H1 (cell line): ENCODE data around the gene EPHA1. TPM values are rescaled to one million over a fixed set of nuclear protein-coding genes. Genes with fewer than 3 reads are reported as not detected.
A peak's percentile ranks its signal among the peaks of the same experiment; 100 is the strongest.

ENCODE experiments used
- CTCF ChIA-PET: fragments of 300-600 bp; sonication (Branson Sonifier 250); formaldehyde crosslinking; loops from one replicate; lab custom pipeline; 2021; ENCODE audit not compliant: partially characterized antibody; lab: Charles Lee
- POLR2A ChIA-PET: fragments of 300-600 bp; sonication (Branson Sonifier 250); formaldehyde crosslinking; loops from one replicate; lab custom pipeline; 2021; ENCODE audit warnings: inconsistent platforms; ENCODE audit not compliant: partially characterized antibody; lab: Charles Lee
- DNase-seq, 2 experiments: peaks; one replicate each; pipeline versions ENCODE4 v3.0.0 to v3.0.0-alpha.2; 2010 to 2022; ENCODE audit warnings: low spot score in 2 of 2, low read depth in 1 of 2, mixed read lengths in 1 of 2
- FAIRE-seq: peaks from 2 replicates; lab custom pipeline; 2011; peaks lifted over from hg19 to GRCh38; lab: Jason Lieb, UNC
- H2AFZ ChIP-seq: 2 replicates; pipeline ENCODE4 v1.8.1; 2012; ENCODE audit warnings: low read length, inconsistent platforms
- H2AK5ac ChIP-seq: 2 replicates; pipeline ENCODE4 v1.6.1; 2013; ENCODE audit warnings: low read depth, low read length
- H2BK120ac ChIP-seq: replicated peaks from 2 replicates; pipeline ENCODE3; 2013; ENCODE audit warnings: low read depth, low read length, inconsistent platforms
- H2BK12ac ChIP-seq: 2 replicates; pipeline ENCODE4 v1.6.1; 2013; ENCODE audit warnings: low read depth, low read length
- H2BK15ac ChIP-seq: 2 replicates; pipeline ENCODE4 v1.6.1; 2013; ENCODE audit warnings: low read length
- H2BK20ac ChIP-seq: 2 replicates; pipeline ENCODE4 v1.6.1; 2013; ENCODE audit warnings: low read length
- H2BK5ac ChIP-seq: 2 replicates; pipeline ENCODE4 v1.6.1; 2013; ENCODE audit warnings: low read depth, low read length
- H3K14ac ChIP-seq: 2 replicates; pipeline ENCODE4 v1.6.1; 2013; ENCODE audit warnings: inconsistent platforms; ENCODE audit not compliant: insufficient read length
- H3K18ac ChIP-seq: 2 replicates; pipeline ENCODE4 v1.6.1; 2013; ENCODE audit warnings: low read length; ENCODE audit errors: extremely low read depth
- H3K23ac ChIP-seq: 2 replicates; pipeline ENCODE4 v1.6.1; 2013; ENCODE audit warnings: inconsistent platforms; ENCODE audit not compliant: insufficient read length
- H3K23me2 ChIP-seq: 2 replicates; pipeline ENCODE4 v1.6.1; 2013; ENCODE audit warnings: low read depth, low read length
- H3K27ac ChIP-seq: 2 replicates; pipeline ENCODE4 v1.6.1; 2011; ENCODE audit warnings: low read depth, low read length, inconsistent platforms
- H3K27me3 ChIP-seq, 4 experiments: replicated peaks in 1 of 4; 1 replicate in 1 of 4; 2 replicates in 3 of 4; pipeline versions ENCODE4 v1.6.1 to v1.8.1; 2011 to 2013; ENCODE audit warnings: low read length in 3 of 4, mild to moderate bottlenecking in 3 of 4, inconsistent platforms in 2 of 4, mixed read lengths in 2 of 4, moderate library complexity in 1 of 4; ENCODE audit not compliant: control insufficient read depth in 3 of 4, insufficient read depth in 3 of 4; ENCODE audit errors: extremely low read depth in 1 of 4
- H3K36me3 ChIP-seq, 4 experiments: 2 replicates each; pipeline versions ENCODE4 v1.6.1 to v1.8.1; 2011 to 2013; ENCODE audit warnings: mild to moderate bottlenecking in 4 of 4, low read length in 3 of 4, moderate library complexity in 2 of 4, control low read depth in 1 of 4, inconsistent platforms in 1 of 4; ENCODE audit not compliant: insufficient read depth in 4 of 4, control insufficient read depth in 2 of 4
- H3K4ac ChIP-seq: replicated peaks from 2 replicates; pipeline ENCODE3; 2013; ENCODE audit warnings: low read length, low read depth, mixed read lengths, inconsistent platforms; ENCODE audit not compliant: insufficient read length
- H3K4me1 ChIP-seq, 4 experiments: replicated peaks in 1 of 4; 1 replicate in 1 of 4; 2 replicates in 3 of 4; pipeline versions ENCODE4 v1.6.1 to v1.8.1; 2011 to 2013; ENCODE audit warnings: low read length in 3 of 4, inconsistent platforms in 2 of 4, mixed read lengths in 1 of 4; ENCODE audit not compliant: insufficient read depth in 4 of 4, control insufficient read depth in 3 of 4
- H3K4me2 ChIP-seq, 2 experiments: 2 replicates each; pipeline versions ENCODE4 v1.6.1 to v1.8.1; 2011 to 2013; ENCODE audit warnings: low read depth in 2 of 2, low read length in 2 of 2, control low read depth in 1 of 2, inconsistent platforms in 1 of 2, mild to moderate bottlenecking in 1 of 2; ENCODE audit not compliant: insufficient read depth in 1 of 2
- H3K4me3 ChIP-seq, 4 experiments: fragments of 200-600, 300-600 bp in 1 of 4; sonication (generic), shearing (Covaris generic), sonication (Bioruptor Twin) in 1 of 4; 2 replicates each; pipeline versions ENCODE4 v1.5.1 to v1.8.1; 2011 to 2016; ENCODE audit warnings: low read length in 4 of 4, low read depth in 3 of 4, control low read depth in 2 of 4, inconsistent platforms in 2 of 4, mild to moderate bottlenecking in 2 of 4, mixed read lengths in 1 of 4, moderate library complexity in 1 of 4; ENCODE audit not compliant: insufficient read depth in 2 of 4; ENCODE audit errors: extremely low read depth in 1 of 4
- H3K56ac ChIP-seq: replicated peaks from 2 replicates; pipeline ENCODE3; 2013; ENCODE audit warnings: low read depth, mild to moderate bottlenecking, mixed read lengths, low read length, inconsistent platforms; ENCODE audit not compliant: insufficient read length
- H3K79me1 ChIP-seq: 2 replicates; pipeline ENCODE4 v1.6.1; 2013; ENCODE audit warnings: low read depth, low read length, control low read depth
- H3K79me2 ChIP-seq, 2 experiments: 2 replicates each; pipeline versions ENCODE4 v1.6.1 to v1.8.1; 2012 to 2013; ENCODE audit warnings: low read length in 2 of 2, mild to moderate bottlenecking in 2 of 2, inconsistent platforms in 1 of 2; ENCODE audit not compliant: insufficient read depth in 2 of 2, control insufficient read depth in 1 of 2
- H3K9ac ChIP-seq, 4 experiments: replicated peaks in 1 of 4; 1 replicate in 1 of 4; 2 replicates in 3 of 4; pipeline versions ENCODE4 v1.6.1 to v1.8.1; 2011 to 2013; ENCODE audit warnings: low read depth in 3 of 4, low read length in 3 of 4, control low read depth in 2 of 4, mild to moderate bottlenecking in 2 of 4, moderate library complexity in 2 of 4, inconsistent platforms in 1 of 4; ENCODE audit errors: extremely low read depth in 1 of 4
- H3K9me3 ChIP-seq, 2 experiments: 2 replicates each; pipeline versions ENCODE4 v1.6.1 to v1.8.1; 2012 to 2013; ENCODE audit warnings: mild to moderate bottlenecking in 2 of 2, moderate library complexity in 2 of 2, control low read depth in 1 of 2, inconsistent platforms in 1 of 2, low read depth in 1 of 2, low read length in 1 of 2, mixed read lengths in 1 of 2; ENCODE audit not compliant: insufficient read depth in 2 of 2
- H4K20me1 ChIP-seq, 2 experiments: replicated peaks in 1 of 2; 2 replicates each; pipeline versions ENCODE3 to v1.8.1; 2011 to 2013; ENCODE audit warnings: inconsistent platforms in 2 of 2, low read length in 2 of 2, mild to moderate bottlenecking in 1 of 2; ENCODE audit not compliant: insufficient read depth in 2 of 2, control insufficient read depth in 1 of 2
- H4K5ac ChIP-seq: 2 replicates; pipeline ENCODE4 v1.6.1; 2013; ENCODE audit warnings: low read length, low read depth, mixed read lengths, inconsistent platforms; ENCODE audit not compliant: insufficient read length
- H4K8ac ChIP-seq: 2 replicates; pipeline ENCODE4 v1.8.0; 2013; ENCODE audit warnings: mild to moderate bottlenecking, moderate library complexity, low read length, inconsistent platforms; ENCODE audit not compliant: insufficient read depth; ENCODE audit errors: extremely low read depth
- H4K91ac ChIP-seq: replicated peaks from 2 replicates; pipeline ENCODE3; 2013; ENCODE audit warnings: low read length, mixed read lengths, inconsistent platforms; ENCODE audit not compliant: insufficient read length
- FOSL1 ChIP-seq: IDR thresholded peaks from 2 replicates; pipeline ENCODE4 v1.6.1; 2011; ENCODE audit warnings: mild to moderate bottlenecking, low read depth, low read length, moderate library complexity; ENCODE audit not compliant: insufficient read depth
- KDM4A ChIP-seq: IDR thresholded peaks from one replicate; pipeline ENCODE4 v1.7.1; 2012; ENCODE audit warnings: low read depth, mild to moderate bottlenecking, moderate library complexity, low read length, inconsistent platforms; ENCODE audit not compliant: severe bottlenecking
- NANOG ChIP-seq: IDR thresholded peaks from 2 replicates; pipeline ENCODE4 v1.6.1; 2011; ENCODE audit warnings: low read length, low read depth, mild to moderate bottlenecking, inconsistent platforms; ENCODE audit not compliant: insufficient read depth, poor library complexity, severe bottlenecking
- PHF8 ChIP-seq: fragments of 200-600 bp; sonication (generic); conservative IDR thresholded peaks from 2 replicates; pipeline ENCODE4 v1.7.1; 2012; ENCODE audit warnings: low read depth, mild to moderate bottlenecking, inconsistent platforms, low read length, moderate library complexity
- POLR2AphosphoS5 ChIP-seq: IDR thresholded peaks from 2 replicates; pipeline ENCODE4 v1.6.1; 2011; ENCODE audit warnings: low read depth, low read length
- POU5F1 ChIP-seq: IDR thresholded peaks from 2 replicates; pipeline ENCODE4 v1.6.1; 2011; ENCODE audit warnings: low read depth, mild to moderate bottlenecking, low read length, moderate library complexity
- RFX5 ChIP-seq: IDR thresholded peaks from 2 replicates; pipeline ENCODE4 v1.6.1; 2011; ENCODE audit warnings: low read depth, low read length, improper control_type of control experiment, borderline replicate concordance
- SIX5 ChIP-seq: IDR thresholded peaks from 2 replicates; pipeline ENCODE4 v1.6.1; 2011; ENCODE audit warnings: mild to moderate bottlenecking, low read depth, low read length
- SUZ12 ChIP-seq: fragments of 200-600 bp; sonication (generic); IDR thresholded peaks from 2 replicates; pipeline ENCODE4 v1.6.1; 2012; ENCODE audit warnings: mild to moderate bottlenecking, inconsistent platforms, low read length, moderate library complexity, mixed read lengths
- TBP ChIP-seq: IDR thresholded peaks from 2 replicates; pipeline ENCODE4 v1.6.1; 2011; ENCODE audit warnings: low read depth, low read length, improper control_type of control experiment
- TCF12 ChIP-seq: IDR thresholded peaks from 2 replicates; pipeline ENCODE4 v1.6.1; 2011; ENCODE audit warnings: low read depth, mild to moderate bottlenecking, low read length
- ZNF274 ChIP-seq: IDR thresholded peaks from 2 replicates; pipeline ENCODE4 v1.7.0; 2012; ENCODE audit warnings: low read length, borderline replicate concordance; ENCODE audit errors: extremely low read depth
- whole genome bisulfite sequencing, 2 experiments: shearing (Covaris generic) in 1 of 2; methylation state at CpG; one replicate each; pipeline versions ENCODE4 v1.1.6 to v1.1.7; 2013 to 2015; ENCODE audit warnings: low lambda C conversion rate in 2 of 2, mixed read lengths in 2 of 2, inconsistent platforms in 1 of 2, low coverage in 1 of 2, missing lambda C conversion rate in 1 of 2; ENCODE audit not compliant: insufficient replicate concordance in 2 of 2, insufficient coverage in 1 of 2, insufficient read length in 1 of 2; ENCODE audit errors: extremely low coverage in 1 of 2, missing lambda C conversion rate in 1 of 2; 5-methylcytosine and 5-hydroxymethylcytosine counted together
- polyA plus RNA-seq, 7 experiments: library from polyadenylated mRNA; depleted of rRNA in 3 of 7; stranded (reverse) in 5 of 7; unstranded in 2 of 7; fragments of >200 nt in 5 of 7; fragments of 200-250 nt in 2 of 7; gene quantifications; 1 replicate in 5 of 7; 2 replicates in 1 of 7; 4 replicates in 1 of 7; pipeline versions ENCODE4 v1.2.1 to v1.2.3, GENCODE V29; 2011 to 2013; ENCODE audit warnings: missing spikeins in 2 of 7, mixed read lengths in 2 of 7
- total RNA-seq: library from RNA; stranded (reverse); fragmentation: NEBNext Ultra II Directional; extraction: Animal tissue kit (Norgen Biotek cat#: 25700); gene quantifications from 2 replicates; pipeline ENCODE4 v1.2.1, GENCODE V29; 2021

The EPHA1 gene
- total and polyA plus RNA-seq, 2 of the 8 experiments (the other 6 are each of a cell fraction or from before 2014, with no cell fraction given): 86.5 to 133 TPM

- Histone ChIP-seq H3K18ac (no peak overlapping the region), H3K56ac (no peak overlapping the region), H3K4me2 (no peak overlapping the region), H3K4me1 (peaks cover 2 to 15% (median 4%) of the 10 kb centered on the region in 4 experiments; a peak in 6 of 7 replicates), H3K14ac (no peak overlapping the region), H4K20me1 (peaks cover 49 to 64% of the 10 kb centered on the region in 2 experiments), H3K4me3 (no peak overlapping the region), H3K27ac (peak overlapping the region; percentile 39; the same call in 1 of the 2 replicates), H3K36me3 (peaks cover 22 to 77% (median 48%) of the 10 kb centered on the region in 4 experiments), H4K8ac (no peak overlapping the region), H2AFZ (no peak overlapping the region), H3K79me2 (peaks cover 3 to 38% of the 10 kb centered on the region in 2 experiments; a peak in 3 of 4 replicates), H2BK20ac (no peak overlapping the region), H3K9me3 (no peaks in the 10 kb centered on the region), H4K91ac (no peak overlapping the region), H3K27me3 (no peaks in the 10 kb centered on the region), H2BK120ac (no peak overlapping the region), H4K5ac (no peak overlapping the region), H2BK12ac (0 out of 2 replicates have a peak overlapping the region, but pooled peaks have one; percentile 39), H3K79me1 (peaks cover 29% of the 10 kb centered on the region), H3K4ac (peak overlapping the region; percentile 54), H2BK15ac (no peak overlapping the region), H3K9ac (no peak overlapping the region), H3K23me2 (peaks cover 5% of the 10 kb centered on the region; the same call in 1 of the 2 replicates), H2BK5ac (peak overlapping the region; percentile 78; the same call in 1 of the 2 replicates), H3K23ac (no peak overlapping the region), H2AK5ac (no peak overlapping the region)
- ChIA-PET CTCF (interaction anchor here (0.6 to 23.5 kb wide), 24 partner anchors 10 to 128 kb away, joined by 3 to 359 read pairs (median 5); partner anchors contain the start of genes CLCN1, EPHA1 and ZYX), POLR2A (interaction anchor here (0.6 to 25.2 kb wide), 12 partner anchors 9 to 114 kb away, joined by 3 to 518 read pairs (median 10); partner anchors contain the start of genes EPHA1, FAM131B and ZYX)
- WGBS, 2 experiments: 84% methylated on average over 23 of the region's 23 CpGs; no CpG with 5 or more reads in 1 of the 2 experiments
- peak in 1 of 2 experiments; percentile 62 for DNase-seq
- no peak for FAIRE-seq
- TF ChIP-seq POLR2AphosphoS5 (peak; percentile 56), POU5F1 (no peak), ZNF274 (no peak), FOSL1 (no peak), PHF8 (no peak), TCF12 (no peak), SUZ12 (no peak), NANOG (no peak), RFX5 (no peak), KDM4A (no peak), TBP (no peak), SIX5 (no peak)
These were observed 21.3 kb downstream of the EPHA1 start for GRCh38 chr7:143387156-143387975.
